ENCODE results near the gene APOBR. TPM values are rescaled to one million over a fixed set of nuclear protein-coding genes. Genes with fewer than 3 reads are reported as not detected.

The APOBR gene
- total RNA-seq, 1 donor from 2014 or later: 0.58 TPM

- ATAC-seq: no peak
- DNase-seq (ENCODE audit: low spot score): no peak
Observed at GRCh38 chr16:28548306-28548802, 53.9 kb downstream of the APOBR start.

Other genes starting within 250 kb of the APOBR start
- 0.33 TPM for gene SBK1, start 202.1 kb upstream of the APOBR start, total RNA-seq
- 0.28 TPM for gene NPIPB6, start 131.1 kb upstream of the APOBR start, total RNA-seq
- 11.6 TPM for gene EIF3CL, start 90.8 kb upstream of the APOBR start, total RNA-seq
- gene NPIPB7, start 22.3 kb upstream of the APOBR start, total RNA-seq: not detected
- 17.5 TPM for gene CLN3, start 2.6 kb upstream of the APOBR start, total RNA-seq
- gene IL27, start 12.2 kb downstream of the APOBR start, total RNA-seq: 12.9 TPM
- gene NUPR1, start 44.3 kb downstream of the APOBR start, total RNA-seq: 92.6 TPM
- gene SGF29, start 59.3 kb downstream of the APOBR start, total RNA-seq: 19.3 TPM
- gene SULT1A2, start 102.4 kb downstream of the APOBR start, total RNA-seq: 50.3 TPM
- gene SULT1A1, start 115.4 kb downstream of the APOBR start, total RNA-seq: 179 TPM
- gene NPIPB8, start 143.4 kb downstream of the APOBR start, total RNA-seq: 3.2 TPM
- gene EIF3C, start 216.8 kb downstream of the APOBR start, total RNA-seq: 262 TPM